Stimulated activated CD8-positive, alpha-beta memory T cell treated with anti-CD3 and anti-CD28 coated beads, Interleukin-7, amount 100 ng/mL, for 24 hours (primary cell): Measurements from ENCODE around the gene TRAPPC4.
A peak's percentile ranks its signal among the peaks of the same experiment; 100 is the strongest.
"Not testable (repeated sequence)": the region's sequence is repeated elsewhere in the genome, so short reads cannot be mapped to it uniquely, and the experiment has no call there.

Source experiments
- DNase-seq: peaks from one replicate; pipeline ENCODE4 v3.0.0-alpha.2; 2020; ENCODE audit warnings: low read depth

TRAPPC4 gene

GRCh38 chr11:119018074-119018938 is at the start of gene TRAPPC4, which contains the start of gene RPS25:
Gene TRAPPC4, plus strand, starts transcription at chr11:119018766. Its CDS starts 30 bp downstream, at chr11:119018796.
Gene RPS25, minus strand, starts transcription at chr11:119018343. Its CDS starts 59 bp downstream, at chr11:119018284.
- DNase-seq: peak; percentile 81

GRCh38 chr11:118969508-118969907 is 49.1 kb upstream of the TRAPPC4 start:
- not testable (repeated sequence) for DNase-seq

GRCh38 chr11:118971646-118972045 is 46.9 kb upstream of the TRAPPC4 start, which contains the start of gene FOXR1:
Gene FOXR1, plus strand, starts transcription at chr11:118971761. Its CDS starts 171 bp downstream, at chr11:118971932.
- DNase-seq: no peak

- DNase-seq: no peak
Measured at GRCh38 chr11:118973985-118974384, 44.6 kb upstream of the TRAPPC4 start.

GRCh38 chr11:118975771-118976709 is 42.5 kb upstream of the TRAPPC4 start:
- DNase-seq: no peak

- no peak for DNase-seq
Measured at GRCh38 chr11:118979434-118979833, 39.1 kb upstream of the TRAPPC4 start.

GRCh38 chr11:118980191-118980881 is 38.2 kb upstream of the TRAPPC4 start:
- DNase-seq: no peak

- DNase-seq: not testable (repeated sequence)
Measured at GRCh38 chr11:118984337-118984736, 34.2 kb upstream of the TRAPPC4 start.

GRCh38 chr11:118984825-118985224 is 33.7 kb upstream of the TRAPPC4 start:
- DNase-seq: no peak

GRCh38 chr11:118988280-118988679 is 30.3 kb upstream of the TRAPPC4 start:
- no peak for DNase-seq

- DNase-seq: not testable (repeated sequence)
Measured at GRCh38 chr11:118991486-118992038, 27.0 kb upstream of the TRAPPC4 start.

GRCh38 chr11:118996926-118997626 is 21.5 kb upstream of the TRAPPC4 start:
- DNase-seq: no peak

- DNase-seq: peak; percentile 91
Measured at GRCh38 chr11:118997627-118998387, 20.8 kb upstream of the TRAPPC4 start, which contains the start of gene CENATAC. Gene CENATAC, plus strand, starts transcription at chr11:118998138. Its CDS starts 60 bp downstream, at chr11:118998198.

- DNase-seq: no peak
Measured at GRCh38 chr11:118998388-118998717, 20.2 kb upstream of the TRAPPC4 start.

GRCh38 chr11:118998822-118999221 is 19.7 kb upstream of the TRAPPC4 start:
- no peak for DNase-seq

- no peak for DNase-seq
Measured at GRCh38 chr11:119000906-119001305, 17.7 kb upstream of the TRAPPC4 start.

GRCh38 chr11:119006656-119007055 is 11.9 kb upstream of the TRAPPC4 start:
- DNase-seq: no peak

GRCh38 chr11:119011476-119012053 is 7.0 kb upstream of the TRAPPC4 start:
- DNase-seq: no peak

GRCh38 chr11:119012629-119013170 is 5.9 kb upstream of the TRAPPC4 start:
- no peak for DNase-seq
